Gastrocnemius medialis (tissue), 4 donors: ENCODE data around the gene CHST14.

Source experiments
- CTCF ChIP-seq, 5 experiments: fragments of 450-650 bp in 3 of 5; fragments of 200-600 bp in 2 of 5; sonication (generic) in 2 of 5; IDR thresholded peaks in 4 of 5; conservative IDR thresholded peaks in 1 of 5; 1 replicate in 4 of 5; 2 replicates in 1 of 5; pipeline ENCODE4 v1.5.1; 2016 to 2019; ENCODE audit warnings: antibody characterized with exemption in 5 of 5, mild to moderate bottlenecking in 3 of 5, moderate library complexity in 3 of 5
- POLR2A ChIP-seq, 2 donors: fragments of 450-650 bp; IDR thresholded peaks; one replicate each; pipeline ENCODE4 v1.6.1; 2017; ENCODE audit warnings: antibody characterized with exemption in 2 of 2, mild to moderate bottlenecking in 2 of 2, moderate library complexity in 2 of 2

- TF ChIP-seq CTCF (IDR thresholded peaks at IDR 0.05 in 4 of 5, conservative IDR thresholded peaks at IDR 0.05 in 1 of 5) (no peak), POLR2A (IDR thresholded peaks at IDR 0.05) (no peak)
These were observed 3.8 kb downstream of the CHST14 start for GRCh38 chr15:40474581-40474980.
